Cardiac muscle cell (in vitro differentiated cells and primary cell): Measurements from ENCODE around the gene SND1. TPM values are rescaled to one million over a fixed set of nuclear protein-coding genes. Genes with fewer than 3 reads are reported as not detected.
"Not testable (repeated sequence)": the region's sequence is repeated elsewhere in the genome, so short reads cannot be mapped to it uniquely, and the experiment has no call there.

Source experiments
- DNase-seq, 2 donors: peaks; one replicate each; pipeline versions ENCODE4 v3.0.0 to v3.0.0-alpha.2; 2010 to 2017; ENCODE audit warnings: low read depth in 1 of 2, low spot score in 1 of 2
- H3K27ac ChIP-seq: fragments of 200-600 bp; sonication (generic); 2 replicates; pipeline ENCODE4 v1.5.1; 2016
- H3K27me3 ChIP-seq: fragments of 200-600 bp; sonication (generic); 2 replicates; pipeline ENCODE4 v1.6.0; 2016; ENCODE audit warnings: control low read depth
- H3K36me3 ChIP-seq: fragments of 200-600 bp; sonication (generic); 2 replicates; pipeline ENCODE4 v1.5.1; 2016; ENCODE audit warnings: control low read depth
- H3K4me1 ChIP-seq: fragments of 200-600 bp; sonication (generic); 2 replicates; pipeline ENCODE4 v1.8.1; 2017; ENCODE audit warnings: low read depth, mild to moderate bottlenecking, mixed run types
- H3K4me3 ChIP-seq: fragments of 200-600 bp; sonication (generic); 2 replicates; pipeline ENCODE4 v1.5.1; 2016; ENCODE audit warnings: mild to moderate bottlenecking
- H3K9me3 ChIP-seq: fragments of 200-600 bp; sonication (generic); 2 replicates; pipeline ENCODE4 v1.5.1; 2017; ENCODE audit warnings: low read depth, mild to moderate bottlenecking, control low read depth
- CTCF ChIP-seq: IDR thresholded peaks from 2 replicates; pipeline ENCODE4 v1.5.1; 2012; ENCODE audit warnings: low read depth, mild to moderate bottlenecking, low read length
- polyA plus RNA-seq: library from polyadenylated mRNA; unstranded; fragments of >200 nt; fragmentation: Nextera tagmentation; extraction: Ambion mirVana; gene quantifications from 2 replicates; pipeline ENCODE4 v1.2.1, GENCODE V29; 2016
- total RNA-seq: library from RNA; depleted of rRNA; stranded (reverse); fragments of >200 nt; gene quantifications from 2 replicates; pipeline ENCODE4 v1.2.3, GENCODE V29; 2016

SND1 gene
- total and polyA plus RNA-seq, 2 experiments from 2014 or later = 114 to 172 TPM

GRCh38 chr7:127673902-127674301 is 21.9 kb downstream of the SND1 start:
- H3K9me3 ChIP-seq = no peaks in the 10 kb centered on the region
- H3K4me3 ChIP-seq = no peak overlapping the region
- H3K27me3 ChIP-seq = no peaks in the 10 kb centered on the region
- no peak for TF ChIP-seq CTCF
- H3K4me1 ChIP-seq = no peaks in the 10 kb centered on the region
- H3K27ac ChIP-seq = no peak overlapping the region
- no peak for DNase-seq
- no peaks in the 10 kb centered on the region for H3K36me3 ChIP-seq

DNA sequence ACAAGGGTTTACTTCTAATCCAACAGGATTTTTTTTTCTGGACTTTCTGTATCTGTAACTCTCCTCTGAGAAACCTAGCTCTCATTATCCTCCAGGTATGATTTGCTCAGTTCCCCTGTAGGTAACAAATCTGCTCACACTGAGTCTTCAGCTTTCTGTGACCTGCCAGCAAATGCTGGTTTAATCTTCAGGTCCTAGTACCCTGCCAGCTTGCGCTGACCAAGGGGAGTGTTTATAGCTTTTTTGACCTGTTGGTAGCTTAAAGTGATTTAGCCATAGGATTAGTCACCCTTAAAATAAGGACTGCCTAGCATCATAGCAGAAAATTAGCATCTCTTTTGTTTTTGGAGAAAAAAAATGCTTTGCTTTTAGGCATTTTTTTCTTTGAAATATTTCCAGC is 22.4 kb downstream of the SND1 start:
- Histone ChIP-seq H3K9me3 (no peaks in the 10 kb centered on the region), H3K27ac (no peak overlapping the region), H3K4me3 (no peak overlapping the region), H3K27me3 (no peaks in the 10 kb centered on the region), H3K4me1 (no peaks in the 10 kb centered on the region), H3K36me3 (no peaks in the 10 kb centered on the region)
- no peak for TF ChIP-seq CTCF
- no peak for DNase-seq

DNA sequence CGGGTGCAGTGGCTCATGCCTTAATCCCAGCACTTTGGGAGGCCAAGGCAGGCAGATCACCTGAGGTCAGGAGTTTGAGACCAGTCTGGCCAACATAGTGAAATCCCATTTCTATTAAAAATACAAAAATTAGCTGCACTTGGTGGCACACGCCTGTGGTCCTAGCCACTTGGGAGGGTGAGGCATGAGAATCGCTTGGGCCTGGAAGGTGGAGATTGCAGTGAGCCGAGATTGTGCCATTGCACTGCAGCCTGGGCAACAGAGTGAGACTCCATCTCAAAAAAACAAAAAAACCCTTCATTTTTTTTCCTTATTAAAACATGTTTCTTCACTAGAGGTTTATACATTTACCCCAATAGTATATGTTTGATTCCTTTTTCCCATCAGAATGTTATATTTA is 22.9 kb downstream of the SND1 start:
- DNase-seq, H3K36me3 ChIP-seq, H3K4me3 ChIP-seq, H3K27me3 ChIP-seq, H3K4me1 ChIP-seq, H3K9me3 ChIP-seq, H3K27ac ChIP-seq: not testable (repeated sequence)

- no peak for DNase-seq
- no peaks in the 10 kb centered on the region for H3K4me1 ChIP-seq
- no peaks in the 10 kb centered on the region for H3K27me3 ChIP-seq
- H3K36me3 ChIP-seq = no peaks in the 10 kb centered on the region
- no peak overlapping the region for H3K27ac ChIP-seq
- H3K9me3 ChIP-seq = no peaks in the 10 kb centered on the region
- no peak overlapping the region for H3K4me3 ChIP-seq
- no peak for TF ChIP-seq CTCF
Observed at GRCh38 chr7:127675721-127676120, 23.7 kb downstream of the SND1 start.

DNA sequence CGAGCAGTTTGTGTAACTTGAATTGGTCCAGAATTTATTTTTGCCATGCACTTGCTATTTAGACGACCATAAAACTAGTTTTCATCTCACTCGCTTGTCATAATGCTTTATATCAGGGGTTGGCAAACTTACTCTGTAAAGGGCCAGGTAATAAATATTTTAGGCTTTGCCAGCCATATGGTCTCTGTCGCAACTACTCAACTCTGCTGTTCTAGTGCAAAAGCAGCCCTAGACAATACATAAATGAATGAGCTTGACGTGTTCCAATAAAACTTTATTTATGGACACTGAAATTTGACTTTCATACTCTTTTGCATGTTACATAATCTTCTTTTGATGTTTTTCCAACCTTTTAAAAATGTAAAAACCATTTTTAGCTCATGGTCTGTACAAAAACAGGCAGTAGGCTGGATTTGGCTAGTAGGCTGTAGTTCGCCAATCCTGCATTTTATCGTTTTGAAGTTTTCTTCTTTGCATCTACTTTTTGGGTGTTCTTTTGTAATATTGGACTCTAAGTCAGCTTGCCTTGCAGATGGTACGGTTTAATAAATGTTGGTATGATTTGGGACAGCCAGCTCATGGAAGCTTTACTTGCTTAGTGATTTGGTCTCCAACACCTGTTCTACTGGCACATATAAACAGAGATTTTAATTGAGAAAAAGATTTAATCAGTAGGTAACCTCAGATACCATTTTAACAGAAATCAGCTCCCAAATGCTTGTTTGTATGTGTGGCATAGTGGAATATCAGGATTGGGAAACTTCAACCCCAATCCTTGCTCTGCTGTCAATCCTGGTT is 25.6 kb downstream of the SND1 start:
- no peak for TF ChIP-seq CTCF
- no peak overlapping the region for H3K4me3 ChIP-seq
- H3K27me3 ChIP-seq = no peaks in the 10 kb centered on the region
- H3K4me1 ChIP-seq = no peaks in the 10 kb centered on the region
- no peak overlapping the region for H3K27ac ChIP-seq
- H3K36me3 ChIP-seq = no peaks in the 10 kb centered on the region
- DNase-seq = no peak
- H3K9me3 ChIP-seq = no peaks in the 10 kb centered on the region

- Histone ChIP-seq H3K27me3 (no peaks in the 10 kb centered on the region), H3K4me1 (no peaks in the 10 kb centered on the region), H3K36me3 (no peaks in the 10 kb centered on the region), H3K9me3 (no peaks in the 10 kb centered on the region), H3K4me3 (no peak overlapping the region), H3K27ac (no peak overlapping the region)
- DNase-seq = no peak
- TF ChIP-seq CTCF = no peak
Observed at GRCh38 chr7:127678337-127678736, 26.3 kb downstream of the SND1 start.
